Keratinocyte (primary cell): ENCODE measurements around the gene SLC43A3.

Experiments
- EZH2 ChIP-seq: IDR thresholded peaks from one replicate; pipeline ENCODE4 v1.6.1; 2012; ENCODE audit warnings: inconsistent platforms, mild to moderate bottlenecking, low read length, moderate library complexity
- TF ChIP-seq, protein P1 (sequence below), 3 experiments: IDR thresholded peaks in 1 of 3; conservative IDR thresholded peaks in 1 of 3; optimal IDR thresholded peaks in 1 of 3; 2 replicates in 2 of 3; 3 replicates in 1 of 3; pipeline versions ENCODE3 to v1.5.1; 2011; ENCODE audit warnings: low read length in 3 of 3, mild to moderate bottlenecking in 3 of 3, moderate library complexity in 2 of 3, control low read depth in 1 of 3, inconsistent platforms in 1 of 3; ENCODE audit not compliant: insufficient read depth in 2 of 3; ENCODE audit errors: extremely low read depth in 1 of 3

GRCh38 chr11:57391539-57391938, 35.4 kb downstream of the SLC43A3 start:
- no peak for TF ChIP-seq EZH2
- TF ChIP-seq, protein P1, sequence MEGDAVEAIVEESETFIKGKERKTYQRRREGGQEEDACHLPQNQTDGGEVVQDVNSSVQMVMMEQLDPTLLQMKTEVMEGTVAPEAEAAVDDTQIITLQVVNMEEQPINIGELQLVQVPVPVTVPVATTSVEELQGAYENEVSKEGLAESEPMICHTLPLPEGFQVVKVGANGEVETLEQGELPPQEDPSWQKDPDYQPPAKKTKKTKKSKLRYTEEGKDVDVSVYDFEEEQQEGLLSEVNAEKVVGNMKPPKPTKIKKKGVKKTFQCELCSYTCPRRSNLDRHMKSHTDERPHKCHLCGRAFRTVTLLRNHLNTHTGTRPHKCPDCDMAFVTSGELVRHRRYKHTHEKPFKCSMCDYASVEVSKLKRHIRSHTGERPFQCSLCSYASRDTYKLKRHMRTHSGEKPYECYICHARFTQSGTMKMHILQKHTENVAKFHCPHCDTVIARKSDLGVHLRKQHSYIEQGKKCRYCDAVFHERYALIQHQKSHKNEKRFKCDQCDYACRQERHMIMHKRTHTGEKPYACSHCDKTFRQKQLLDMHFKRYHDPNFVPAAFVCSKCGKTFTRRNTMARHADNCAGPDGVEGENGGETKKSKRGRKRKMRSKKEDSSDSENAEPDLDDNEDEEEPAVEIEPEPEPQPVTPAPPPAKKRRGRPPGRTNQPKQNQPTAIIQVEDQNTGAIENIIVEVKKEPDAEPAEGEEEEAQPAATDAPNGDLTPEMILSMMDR (optimal IDR thresholded peaks at IDR 0.05 in 1 of 3, IDR thresholded peaks at IDR 0.05 in 1 of 3, conservative IDR thresholded peaks at IDR 0.05 in 1 of 3; ENCODE audit: extremely low read depth in 1 of 3, insufficient read depth in 2 of 3, low read length in 3 of 3): no peak
